Erythroblast (primary cell): ENCODE results near the gene OR7C1.

Experiments used
- GATA1 ChIP-seq: IDR thresholded peaks from 2 replicates; pipeline ENCODE4 v1.6.1; 2011; ENCODE audit warnings: low read depth, mild to moderate bottlenecking, control low read depth, low read length, moderate library complexity
- POLR2A ChIP-seq: IDR thresholded peaks from 2 replicates; pipeline ENCODE4 v1.6.1; 2011; ENCODE audit warnings: mild to moderate bottlenecking, low read length

- no peak for TF ChIP-seq POLR2A
- no peak for TF ChIP-seq GATA1
Observed at GRCh38 chr19:14772467-14772866, 62.5 kb downstream of the OR7C1 start.
